PC-9 (cell line): ENCODE results near the gene PRRT2.

Experiments
- CTCF ChIP-seq: fragments of 200-600 bp; sonication (generic); conservative IDR thresholded peaks from 2 replicates; pipeline ENCODE4 v1.6.1; 2017; ENCODE audit warnings: mixed run types, antibody characterized with exemption, mild to moderate bottlenecking, moderate library complexity
- EZH2 ChIP-seq: fragments of 200-600 bp; sonication (generic); IDR thresholded peaks from 2 replicates; pipeline ENCODE4 v1.8.0; 2017; ENCODE audit warnings: antibody characterized with exemption, low read depth

DNA sequence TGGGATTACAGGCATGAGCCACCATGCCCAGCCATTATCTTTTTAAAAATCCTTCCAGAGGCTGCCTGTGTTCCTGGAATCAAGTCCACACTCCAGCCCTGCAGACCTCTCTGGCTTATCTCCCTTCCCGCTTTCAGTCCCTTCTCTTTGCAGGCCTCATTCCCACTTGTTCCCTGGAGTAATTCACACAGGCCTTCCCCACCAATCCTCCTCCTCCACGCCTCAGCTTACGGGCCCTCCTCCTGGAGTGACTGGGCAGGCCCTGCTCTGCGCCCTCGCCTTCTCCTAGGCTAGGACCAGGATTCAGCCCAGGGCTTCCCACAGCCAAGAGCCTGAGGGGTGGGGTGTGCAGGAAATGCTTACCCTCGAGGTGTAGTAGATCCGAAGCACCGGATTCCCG is 48.2 kb downstream of the PRRT2 start:
- TF ChIP-seq CTCF (no peak), EZH2 (no peak)
